SK-N-SH (cell line): ENCODE results near the gene MYO10. TPM values are rescaled to one million over a fixed set of nuclear protein-coding genes. Genes with fewer than 3 reads are reported as not detected.

Source experiments
- CTCF ChIA-PET: fragments of 300-600, 350-600 bp; formaldehyde crosslinking; extraction: SDS; loops from one replicate; lab custom pipeline; 2021; lab: Yijun Ruan, JAX
- POLR2A ChIA-PET: fragments of 350-600 bp; sonication (Branson Sonifier 250); formaldehyde crosslinking; extraction: SDS; loops from one replicate; lab custom pipeline; 2020; ENCODE audit warnings: antibody characterized with exemption, inconsistent platforms; lab: Yijun Ruan, JAX
- DNase-seq: peaks from one replicate; pipeline ENCODE4 v3.0.0; 2012
- H2AFZ ChIP-seq: fragments of 200-600 bp; sonication (generic); 2 replicates; pipeline ENCODE4 v1.8.1; 2016; ENCODE audit warnings: antibody characterized with exemption, mild to moderate bottlenecking, low read depth
- H3F3A ChIP-seq: fragments of 200-600 bp; sonication (generic); replicated peaks from 2 replicates; pipeline ENCODE3; 2016; ENCODE audit warnings: antibody characterized with exemption, mild to moderate bottlenecking; ENCODE audit not compliant: insufficient read depth
- H3K27ac ChIP-seq, 2 experiments: fragments of 200-500 bp in 1 of 2; fragments of 200-600 bp in 1 of 2; sonication (Bioruptor generic) in 1 of 2; sonication (generic), shearing (Covaris generic) in 1 of 2; 2 replicates each; pipeline versions ENCODE4 v1.5.1 to v1.6.1; 2014 to 2016; ENCODE audit warnings: low read depth in 2 of 2, inconsistent platforms in 1 of 2, low read length in 1 of 2, mild to moderate bottlenecking in 1 of 2, mixed read lengths in 1 of 2
- H3K27me3 ChIP-seq: fragments of 200-600 bp; sonication (generic), shearing (Covaris generic); 2 replicates; pipeline ENCODE4 v1.6.1; 2016; ENCODE audit warnings: mixed run types; ENCODE audit not compliant: insufficient read depth
- H3K36me3 ChIP-seq, 2 experiments: fragments of 200-500 bp in 1 of 2; fragments of 200-600 bp in 1 of 2; sonication (Bioruptor generic) in 1 of 2; sonication (generic) in 1 of 2; replicated peaks in 1 of 2; 2 replicates each; pipeline versions ENCODE3 to v1.5.1; 2014 to 2016; ENCODE audit warnings: low read length in 1 of 2, mild to moderate bottlenecking in 1 of 2; ENCODE audit not compliant: insufficient read depth in 2 of 2, control insufficient read depth in 1 of 2
- H3K4me1 ChIP-seq, 2 experiments: fragments of 200-500 bp in 1 of 2; fragments of 200-600 bp in 1 of 2; sonication (Bioruptor generic) in 1 of 2; sonication (generic), shearing (Covaris generic) in 1 of 2; 2 replicates each; pipeline versions ENCODE4 v1.5.1 to v1.6.1; 2014 to 2016; ENCODE audit warnings: low read depth in 1 of 2, low read length in 1 of 2, mixed run types in 1 of 2; ENCODE audit not compliant: insufficient read depth in 2 of 2, control insufficient read depth in 1 of 2
- H3K4me2 ChIP-seq: fragments of 200-600 bp; sonication (generic), shearing (Covaris generic); 2 replicates; pipeline ENCODE4 v1.6.1; 2017; ENCODE audit warnings: mixed run types
- H3K4me3 ChIP-seq, 2 experiments: fragments of 200-500 bp in 1 of 2; fragments of 200-600 bp in 1 of 2; sonication (Bioruptor generic) in 1 of 2; sonication (generic), shearing (Covaris generic) in 1 of 2; 2 replicates each; pipeline versions ENCODE4 v1.5.1 to v1.8.1; 2014 to 2016; ENCODE audit warnings: low read depth in 2 of 2, inconsistent platforms in 1 of 2, low read length in 1 of 2, mild to moderate bottlenecking in 1 of 2, mixed read lengths in 1 of 2, moderate library complexity in 1 of 2
- H3K79me2 ChIP-seq: fragments of 200-600 bp; sonication (generic); 2 replicates; pipeline ENCODE4 v1.8.1; 2017; ENCODE audit warnings: mild to moderate bottlenecking; ENCODE audit not compliant: insufficient read depth
- H3K9ac ChIP-seq: fragments of 200-600 bp; sonication (generic); 2 replicates; pipeline ENCODE4 v1.6.1; 2017; ENCODE audit warnings: mixed run types
- H3K9me2 ChIP-seq: fragments of 200-600 bp; sonication (generic); 2 replicates; pipeline ENCODE4 v1.6.1; 2017; ENCODE audit warnings: mixed run types
- H3K9me3 ChIP-seq: fragments of 200-600 bp; sonication (generic); 2 replicates; pipeline ENCODE4 v1.6.1; 2017; ENCODE audit warnings: mixed run types, mild to moderate bottlenecking, moderate library complexity
- H4K20me1 ChIP-seq: fragments of 200-600 bp; sonication (generic); 2 replicates; pipeline ENCODE4 v1.6.1; 2017; ENCODE audit warnings: mild to moderate bottlenecking, mixed run types; ENCODE audit not compliant: insufficient read depth
- CHD2 ChIP-seq: fragments of 150-350 bp; IDR thresholded peaks from 2 replicates; pipeline ENCODE4 v1.6.1; 2018; ENCODE audit warnings: low read length; ENCODE audit not compliant: partially characterized antibody
- EP300 ChIP-seq, 2 experiments: IDR thresholded peaks; 2 replicates each; pipeline versions ENCODE4 v1.4.0 to v1.6.1; 2012; ENCODE audit warnings: borderline replicate concordance in 1 of 2, low read depth in 1 of 2, low read length in 1 of 2
- FOXJ3 ChIP-seq: sonication (generic); formaldehyde crosslinking; IDR thresholded peaks from 2 replicates; pipeline ENCODE4 v1.5.1; 2020; ENCODE audit warnings: mild to moderate bottlenecking, missing genetic modification reagents
- GABPA ChIP-seq: IDR thresholded peaks from 2 replicates; pipeline ENCODE4 v1.4.0; 2012; ENCODE audit warnings: low read depth, mild to moderate bottlenecking
- GATA2 ChIP-seq: sonication (generic); formaldehyde crosslinking; IDR thresholded peaks from 2 replicates; pipeline ENCODE4 v1.5.0; 2020; ENCODE audit warnings: mild to moderate bottlenecking, missing genetic modification reagents
- JUND ChIP-seq: IDR thresholded peaks from 2 replicates; pipeline ENCODE4 v1.4.0; 2012
- MXI1 ChIP-seq: IDR thresholded peaks from 2 replicates; pipeline ENCODE4 v1.6.1; 2012; ENCODE audit warnings: mild to moderate bottlenecking, low read depth, low read length, improper control_type of control experiment
- NRF1 ChIP-seq: IDR thresholded peaks from 2 replicates; pipeline ENCODE4 v1.6.1; 2012; ENCODE audit warnings: low read depth, mild to moderate bottlenecking, low read length
- RAD21 ChIP-seq: IDR thresholded peaks from 2 replicates; pipeline ENCODE4 v1.6.1; 2012; ENCODE audit warnings: mild to moderate bottlenecking, low read length
- RXRA ChIP-seq: IDR thresholded peaks from 2 replicates; pipeline ENCODE4 v1.4.0; 2012; ENCODE audit warnings: low read depth, mild to moderate bottlenecking, borderline replicate concordance
- SIN3A ChIP-seq: IDR thresholded peaks from 2 replicates; pipeline ENCODE4 v1.6.1; 2012; ENCODE audit warnings: low read depth, mild to moderate bottlenecking, low read length, moderate library complexity, borderline replicate concordance
- TAF1 ChIP-seq: IDR thresholded peaks from 2 replicates; pipeline ENCODE4 v1.6.1; 2012; ENCODE audit warnings: low read depth, mild to moderate bottlenecking, low read length, moderate library complexity, borderline replicate concordance
- TCF12 ChIP-seq: IDR thresholded peaks from 2 replicates; pipeline ENCODE4 v1.4.0; 2012
- YY1 ChIP-seq: IDR thresholded peaks from 2 replicates; pipeline ENCODE4 v1.4.0; 2012; ENCODE audit warnings: low read depth, mild to moderate bottlenecking
- WGBS: methylation state at CpG from one replicate; pipeline ENCODE4 v1.1.6; 2017; ENCODE audit warnings: low lambda C conversion rate; 5-methylcytosine and 5-hydroxymethylcytosine counted together
- polyA plus RNA-seq, 3 experiments: library from polyadenylated mRNA; depleted of rRNA; stranded (reverse); fragments of >200 nt; gene quantifications; 2 replicates each; pipeline ENCODE4 v1.2.3, GENCODE V29; 2012
- TF ChIP-seq, protein P1 (sequence below): IDR thresholded peaks from 2 replicates; pipeline ENCODE4 v1.4.0; 2012; ENCODE audit warnings: low read depth, borderline replicate concordance
- TF ChIP-seq, protein P2 (sequence below): IDR thresholded peaks from 2 replicates; pipeline ENCODE4; 2012
- TF ChIP-seq, protein P3 (sequence below): IDR thresholded peaks from 2 replicates; pipeline ENCODE4 v1.4.0; 2012; ENCODE audit warnings: low read depth, borderline replicate concordance

Gene MYO10
- polyA plus RNA-seq, 1 of the 3 experiments (the other 2 are of a cell fraction) = 8.1 TPM

DNA sequence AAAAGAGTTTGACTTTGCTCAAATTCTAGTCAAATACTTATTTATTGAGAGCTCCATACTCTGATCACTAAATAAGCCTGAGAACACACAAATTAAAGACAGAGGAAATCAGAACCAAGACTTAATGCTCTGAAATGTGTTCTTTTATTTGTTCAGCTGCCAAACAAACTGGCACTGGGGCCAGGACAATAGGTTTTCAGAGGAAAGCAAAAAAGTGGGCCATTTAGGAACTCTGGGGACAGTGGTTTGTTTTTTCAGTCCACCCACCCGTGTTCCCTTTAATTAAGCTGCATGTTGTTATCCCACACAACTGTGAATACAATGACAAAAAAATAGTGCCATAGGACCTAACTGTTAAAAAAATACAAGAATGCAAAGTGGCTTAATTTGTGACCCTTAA lies 223.9 kb downstream of the MYO10 start:
- H3K4me1 ChIP-seq = peaks cover 7 to 13% of the 10 kb centered on the region in 2 experiments; a peak in 2 of 4 replicates
- peaks cover 16 to 51% of the 10 kb centered on the region in 2 experiments for H3K36me3 ChIP-seq
- H3K79me2 ChIP-seq = peaks cover 53% of the 10 kb centered on the region
- H4K20me1 ChIP-seq = peaks cover 16% of the 10 kb centered on the region
- no peak for DNase-seq
- no peak for TF ChIP-seq NRF1
- POLR2A ChIA-PET = no interaction called here
- 89% methylated on average over 1 of the region's 1 CpG for WGBS
- CTCF ChIA-PET = interaction anchor here (1.1 to 1.6 kb wide), 3 partner anchors 29 to 479 kb away, joined by 3 to 4 read pairs (median 3); no protein-coding TSS in a partner anchor
- peaks cover 9% of the 10 kb centered on the region for H3F3A ChIP-seq
- H2AFZ ChIP-seq = no peak overlapping the region
- no peak overlapping the region for H3K27ac ChIP-seq
- H3K4me2 ChIP-seq = no peak overlapping the region
- no peak overlapping the region for H3K9ac ChIP-seq
- H3K4me3 ChIP-seq = no peak overlapping the region
- H3K9me2 ChIP-seq = no peaks in the 10 kb centered on the region
- no peaks in the 10 kb centered on the region for H3K27me3 ChIP-seq
- no peaks in the 10 kb centered on the region for H3K9me3 ChIP-seq

DNA sequence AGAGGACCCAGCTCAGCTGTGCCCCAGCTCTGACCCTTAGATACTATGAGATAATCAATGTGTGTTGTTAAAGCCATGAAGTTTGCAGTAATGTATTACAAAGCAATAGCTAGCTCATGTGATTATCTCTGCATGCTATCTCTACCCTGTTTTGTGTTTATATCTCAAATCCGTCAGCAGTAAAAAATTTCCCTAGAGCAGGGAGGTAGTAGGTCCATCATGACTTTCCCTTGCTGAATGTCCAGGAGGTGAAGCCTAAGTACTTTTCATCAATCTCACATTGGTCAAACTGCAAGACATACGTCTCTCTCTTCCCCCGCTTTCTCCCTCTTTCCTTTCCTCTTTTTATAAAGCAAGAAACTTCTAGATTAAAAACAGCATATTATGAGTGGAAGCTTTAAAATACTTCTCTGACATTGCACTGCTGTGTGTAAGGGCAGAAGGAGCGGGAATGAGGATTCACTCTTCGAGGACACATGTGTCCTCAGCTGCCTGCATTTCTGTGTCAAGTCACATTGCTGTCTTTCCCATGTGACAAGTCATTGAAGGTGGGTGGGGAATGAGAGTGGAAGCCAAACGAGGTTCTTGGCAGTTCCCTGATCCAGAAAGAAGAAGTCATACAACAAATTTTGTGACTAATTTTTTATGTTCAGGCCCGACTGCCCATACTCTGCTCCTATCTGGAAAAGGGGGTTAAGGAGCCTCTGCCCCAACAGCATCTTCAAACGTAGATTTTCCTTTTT lies 226.2 kb downstream of the MYO10 start:
- no peak overlapping the region for H3K27ac ChIP-seq
- H3K4me1 ChIP-seq = peaks cover 7 to 13% of the 10 kb centered on the region in 2 experiments; a peak in 2 of 4 replicates
- peaks cover 49% of the 10 kb centered on the region for H3K79me2 ChIP-seq
- ChIA-PET CTCF (no interaction called here), POLR2A (no interaction called here)
- H3K36me3 ChIP-seq = peaks cover 16 to 64% of the 10 kb centered on the region in 2 experiments
- no peak overlapping the region for H2AFZ ChIP-seq
- no peak overlapping the region for H3K4me3 ChIP-seq
- H4K20me1 ChIP-seq = peaks cover 5% of the 10 kb centered on the region
- TF ChIP-seq TAF1 = no peak
- no peak for TF ChIP-seq NRF1
- TF ChIP-seq YY1 = no peak
- TF ChIP-seq CHD2 = no peak
- TF ChIP-seq, protein P1, sequence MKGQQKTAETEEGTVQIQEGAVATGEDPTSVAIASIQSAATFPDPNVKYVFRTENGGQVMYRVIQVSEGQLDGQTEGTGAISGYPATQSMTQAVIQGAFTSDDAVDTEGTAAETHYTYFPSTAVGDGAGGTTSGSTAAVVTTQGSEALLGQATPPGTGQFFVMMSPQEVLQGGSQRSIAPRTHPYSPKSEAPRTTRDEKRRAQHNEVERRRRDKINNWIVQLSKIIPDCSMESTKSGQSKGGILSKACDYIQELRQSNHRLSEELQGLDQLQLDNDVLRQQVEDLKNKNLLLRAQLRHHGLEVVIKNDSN = no peak
- TF ChIP-seq, protein P2, sequence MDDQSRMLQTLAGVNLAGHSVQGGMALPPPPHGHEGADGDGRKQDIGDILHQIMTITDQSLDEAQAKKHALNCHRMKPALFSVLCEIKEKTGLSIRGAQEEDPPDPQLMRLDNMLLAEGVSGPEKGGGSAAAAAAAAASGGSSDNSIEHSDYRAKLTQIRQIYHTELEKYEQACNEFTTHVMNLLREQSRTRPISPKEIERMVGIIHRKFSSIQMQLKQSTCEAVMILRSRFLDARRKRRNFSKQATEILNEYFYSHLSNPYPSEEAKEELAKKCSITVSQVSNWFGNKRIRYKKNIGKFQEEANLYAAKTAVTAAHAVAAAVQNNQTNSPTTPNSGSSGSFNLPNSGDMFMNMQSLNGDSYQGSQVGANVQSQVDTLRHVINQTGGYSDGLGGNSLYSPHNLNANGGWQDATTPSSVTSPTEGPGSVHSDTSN = no peak
- TF ChIP-seq GABPA = no peak
- TF ChIP-seq EP300 (IDR thresholded peaks at IDR 0.05; ENCODE audit: borderline replicate concordance in 1 of 2, low read depth in 1 of 2, low read length in 1 of 2) = no peak
- TF ChIP-seq GATA2 (CRISPR knock-in tag) = no peak
- no peak for TF ChIP-seq SIN3A
- no peak for TF ChIP-seq FOXJ3 (CRISPR knock-in tag)
- no peak for TF ChIP-seq RAD21
- no peak for TF ChIP-seq RXRA
- no peak for TF ChIP-seq JUND
- TF ChIP-seq, protein P3, sequence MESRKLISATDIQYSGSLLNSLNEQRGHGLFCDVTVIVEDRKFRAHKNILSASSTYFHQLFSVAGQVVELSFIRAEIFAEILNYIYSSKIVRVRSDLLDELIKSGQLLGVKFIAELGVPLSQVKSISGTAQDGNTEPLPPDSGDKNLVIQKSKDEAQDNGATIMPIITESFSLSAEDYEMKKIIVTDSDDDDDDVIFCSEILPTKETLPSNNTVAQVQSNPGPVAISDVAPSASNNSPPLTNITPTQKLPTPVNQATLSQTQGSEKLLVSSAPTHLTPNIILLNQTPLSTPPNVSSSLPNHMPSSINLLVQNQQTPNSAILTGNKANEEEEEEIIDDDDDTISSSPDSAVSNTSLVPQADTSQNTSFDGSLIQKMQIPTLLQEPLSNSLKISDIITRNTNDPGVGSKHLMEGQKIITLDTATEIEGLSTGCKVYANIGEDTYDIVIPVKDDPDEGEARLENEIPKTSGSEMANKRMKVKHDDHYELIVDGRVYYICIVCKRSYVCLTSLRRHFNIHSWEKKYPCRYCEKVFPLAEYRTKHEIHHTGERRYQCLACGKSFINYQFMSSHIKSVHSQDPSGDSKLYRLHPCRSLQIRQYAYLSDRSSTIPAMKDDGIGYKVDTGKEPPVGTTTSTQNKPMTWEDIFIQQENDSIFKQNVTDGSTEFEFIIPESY = no peak
- TF ChIP-seq TCF12 = no peak
- TF ChIP-seq MXI1 = no peak
- H3K9ac ChIP-seq = no peak overlapping the region
- no peaks in the 10 kb centered on the region for H3K9me3 ChIP-seq
- 91% methylated on average over 8 of the region's 8 CpGs for WGBS
- no peaks in the 10 kb centered on the region for H3K27me3 ChIP-seq
- no peak overlapping the region for H3K4me2 ChIP-seq
- DNase-seq = no peak
- peaks cover 3% of the 10 kb centered on the region for H3F3A ChIP-seq
- no peaks in the 10 kb centered on the region for H3K9me2 ChIP-seq
